HCT116 (cell line): Measurements from ENCODE around the gene FSD1. TPM values are rescaled to one million over a fixed set of nuclear protein-coding genes. Genes with fewer than 3 reads are reported as not detected.

Experiments
- ATAC-seq: fragments of 200-7000 bp; cut with Tn5 transposase; 2 replicates; pipeline ENCODE4 v1.9.1; 2020; ENCODE audit warnings: mild to moderate bottlenecking, moderate library complexity
- BruUV-seq: library from RNA; stranded (reverse); fragments of 400-500 nt; replicated peaks from 2 replicates; lab custom pipeline; 2021; lab: Mats Ljungman, UMichigan
- CTCF ChIA-PET: fragments of 300-600 bp; sonication (Branson Sonifier 250); formaldehyde crosslinking; loops from one replicate; lab custom pipeline; 2021; ENCODE audit warnings: antibody characterized with exemption; lab: Charles Lee
- POLR2A ChIA-PET: fragments of 300-600, 350-600 bp; sonication (Branson Sonifier 250); formaldehyde crosslinking; loops from one replicate; lab custom pipeline; 2021; ENCODE audit warnings: antibody characterized with exemption; lab: Charles Lee
- RAD21 ChIA-PET, 2 experiments: fragments of 300-600 bp; sonication (Branson Sonifier 250); formaldehyde crosslinking; loops; one replicate each; lab custom pipeline; 2023; ENCODE audit warnings: low total read pairs in 2 of 2; ENCODE audit not compliant: uncharacterized antibody in 2 of 2, unreplicated experiment in 2 of 2, low non-redundant PET in 1 of 2; lab: Charles Lee
- DNase-seq: peaks from one replicate; pipeline ENCODE4 v3.0.0-alpha.2; 2010; ENCODE audit warnings: low read depth, low spot score
- H2AFZ ChIP-seq: fragments of 200-600 bp; shearing (Covaris generic), sonication (generic); 2 replicates; pipeline ENCODE4 v1.6.1; 2017; ENCODE audit warnings: low read depth, mixed run types, mixed read lengths, antibody characterized with exemption, low read length; ENCODE audit not compliant: poor library complexity, severe bottlenecking
- H3K27ac ChIP-seq: 2 replicates; pipeline ENCODE4 v1.5.1; 2012; ENCODE audit warnings: low read depth, low read length
- H3K27me3 ChIP-seq: fragments of 200-600 bp; sonication (generic); 2 replicates; pipeline ENCODE4 v1.6.1; 2016; ENCODE audit warnings: mixed run types, low read length, mixed read lengths; ENCODE audit not compliant: insufficient read depth
- H3K36me3 ChIP-seq, 2 experiments: fragments of 200-500 bp in 1 of 2; fragments of 200-600 bp in 1 of 2; sonication (Bioruptor generic) in 1 of 2; sonication (generic) in 1 of 2; 2 replicates each; pipeline versions ENCODE4 v1.5.1 to v1.6.1; 2014 to 2016; ENCODE audit warnings: low read length in 2 of 2, inconsistent platforms in 1 of 2, mixed read lengths in 1 of 2, mixed run types in 1 of 2; ENCODE audit not compliant: insufficient read depth in 2 of 2, control insufficient read depth in 1 of 2
- H3K4me1 ChIP-seq, 2 experiments: fragments of 200-600 bp in 1 of 2; sonication (generic) in 1 of 2; 2 replicates each; pipeline versions ENCODE4 v1.5.1 to v1.6.1; 2012 to 2017; ENCODE audit warnings: low read length in 2 of 2, inconsistent platforms in 1 of 2, mild to moderate bottlenecking in 1 of 2, mixed read lengths in 1 of 2, mixed run types in 1 of 2, moderate library complexity in 1 of 2; ENCODE audit not compliant: insufficient read depth in 2 of 2, control insufficient read depth in 1 of 2
- H3K4me2 ChIP-seq: fragments of 200-600 bp; sonication (generic); 2 replicates; pipeline ENCODE4 v1.6.1; 2017; ENCODE audit warnings: mixed run types, low read length, mixed read lengths
- H3K4me3 ChIP-seq, 2 experiments: fragments of 200-600 bp in 1 of 2; sonication (generic) in 1 of 2; replicated peaks in 1 of 2; 2 replicates each; pipeline ENCODE4 v1.5.1; 2011 to 2016; ENCODE audit warnings: low read length in 2 of 2, control low read depth in 1 of 2, low read depth in 1 of 2, mild to moderate bottlenecking in 1 of 2, mixed read lengths in 1 of 2, mixed run types in 1 of 2
- H3K79me2 ChIP-seq: fragments of 200-600 bp; sonication (generic); 2 replicates; pipeline ENCODE4 v1.6.1; 2017; ENCODE audit warnings: mild to moderate bottlenecking, mixed run types, low read length, moderate library complexity, mixed read lengths; ENCODE audit not compliant: insufficient read depth
- H3K9ac ChIP-seq: fragments of 200-600 bp; sonication (generic); 2 replicates; pipeline ENCODE4 v1.6.1; 2016; ENCODE audit warnings: low read length, mixed read lengths
- H3K9me2 ChIP-seq: fragments of 200-600 bp; sonication (generic), shearing (Covaris generic); 2 replicates; pipeline ENCODE4 v1.6.1; 2017; ENCODE audit warnings: mixed run types, mild to moderate bottlenecking, moderate library complexity; ENCODE audit not compliant: insufficient read depth
- H3K9me3 ChIP-seq, 2 experiments: fragments of 200-500 bp in 1 of 2; fragments of 200-600 bp in 1 of 2; sonication (Bioruptor generic) in 1 of 2; sonication (generic) in 1 of 2; 2 replicates each; pipeline ENCODE4 v1.6.1; 2014 to 2017; ENCODE audit warnings: low read length in 2 of 2, mixed read lengths in 2 of 2, inconsistent platforms in 1 of 2, low read depth in 1 of 2, mild to moderate bottlenecking in 1 of 2, mixed run types in 1 of 2, moderate library complexity in 1 of 2; ENCODE audit not compliant: control insufficient read depth in 1 of 2, insufficient read depth in 1 of 2
- H4K20me1 ChIP-seq: fragments of 200-600 bp; sonication (generic), shearing (Covaris generic); 2 replicates; pipeline ENCODE4 v1.6.1; 2017; ENCODE audit warnings: mixed run types, mild to moderate bottlenecking, moderate library complexity; ENCODE audit not compliant: insufficient read depth
- CBX3 ChIP-seq: IDR thresholded peaks from 2 replicates; pipeline ENCODE4 v1.6.1; 2012; ENCODE audit warnings: low read depth
- EZH2 ChIP-seq: fragments of 200-600 bp; sonication (generic); IDR thresholded peaks from 2 replicates; pipeline ENCODE4 v1.6.1; 2017; ENCODE audit warnings: antibody characterized with exemption, mixed run types
- EZH2phosphoT487 ChIP-seq: fragments of 200-600 bp; IDR thresholded peaks from 2 replicates; pipeline ENCODE4 v1.6.1; 2018; ENCODE audit warnings: antibody characterized with exemption, borderline replicate concordance
- FOSL1 ChIP-seq: IDR thresholded peaks from 2 replicates; pipeline ENCODE4 v1.6.1; 2012; ENCODE audit warnings: low read depth
- JUND ChIP-seq: IDR thresholded peaks from 2 replicates; pipeline ENCODE4 v1.6.1; 2012
- POLR2AphosphoS5 ChIP-seq: IDR thresholded peaks from 2 replicates; pipeline ENCODE4 v1.6.1; 2011; ENCODE audit warnings: mild to moderate bottlenecking, low read depth, low read length, moderate library complexity
- RAD21 ChIP-seq: IDR thresholded peaks from 2 replicates; pipeline ENCODE4 v1.6.1; 2012; ENCODE audit warnings: low read depth, mild to moderate bottlenecking
- SIN3A ChIP-seq: IDR thresholded peaks from 2 replicates; pipeline ENCODE4 v1.6.1; 2012; ENCODE audit warnings: low read depth
- SP1 ChIP-seq: IDR thresholded peaks from 2 replicates; pipeline ENCODE4 v1.6.1; 2012; ENCODE audit warnings: low read depth
- SRF ChIP-seq: IDR thresholded peaks from 2 replicates; pipeline ENCODE4 v1.6.1; 2012; ENCODE audit warnings: low read depth
- ZBTB33 ChIP-seq: IDR thresholded peaks from 2 replicates; pipeline ENCODE4 v1.6.1; 2011; ENCODE audit warnings: mild to moderate bottlenecking, low read length, moderate library complexity; ENCODE audit not compliant: insufficient replicate concordance; ENCODE audit errors: extremely low read depth
- ZNF274 ChIP-seq: fragments of 200-500 bp; sonication (Bioruptor generic); IDR thresholded peaks from 2 replicates; pipeline ENCODE4 v1.6.1; 2014; ENCODE audit warnings: mild to moderate bottlenecking, low read depth, low read length, inconsistent platforms
- intact Hi-C: fragments of 100-400 bp; cut with micrococcal nuclease; formaldehyde crosslinking; loops from 2 replicates; pipeline ENCODE4 v1.10.0; 2022
- total RNA-seq: library from RNA; stranded (reverse); gene quantifications from one replicate; pipeline ENCODE4 v1.2.1, GENCODE V29; 2021; ENCODE audit not compliant: unreplicated experiment
- TF ChIP-seq, protein P1 (sequence below): IDR thresholded peaks from 2 replicates; pipeline ENCODE4 v1.6.1; 2012
- TF ChIP-seq, protein P2 (sequence below), 3 experiments: fragments of 200-600 bp in 1 of 3; sonication (generic) in 1 of 3; IDR thresholded peaks in 2 of 3; conservative IDR thresholded peaks in 1 of 3; 2 replicates each; pipeline ENCODE4 v1.5.1; 2012 to 2017; ENCODE audit warnings: low read depth in 2 of 3, low read length in 2 of 3, antibody characterized with exemption in 1 of 3, borderline replicate concordance in 1 of 3, control low read depth in 1 of 3, mild to moderate bottlenecking in 1 of 3, mixed read lengths in 1 of 3, mixed run types in 1 of 3, moderate library complexity in 1 of 3; ENCODE audit not compliant: insufficient read depth in 1 of 3

FSD1 gene
- total RNA-seq, 1 experiment from 2014 or later: 20.1 TPM

DNA sequence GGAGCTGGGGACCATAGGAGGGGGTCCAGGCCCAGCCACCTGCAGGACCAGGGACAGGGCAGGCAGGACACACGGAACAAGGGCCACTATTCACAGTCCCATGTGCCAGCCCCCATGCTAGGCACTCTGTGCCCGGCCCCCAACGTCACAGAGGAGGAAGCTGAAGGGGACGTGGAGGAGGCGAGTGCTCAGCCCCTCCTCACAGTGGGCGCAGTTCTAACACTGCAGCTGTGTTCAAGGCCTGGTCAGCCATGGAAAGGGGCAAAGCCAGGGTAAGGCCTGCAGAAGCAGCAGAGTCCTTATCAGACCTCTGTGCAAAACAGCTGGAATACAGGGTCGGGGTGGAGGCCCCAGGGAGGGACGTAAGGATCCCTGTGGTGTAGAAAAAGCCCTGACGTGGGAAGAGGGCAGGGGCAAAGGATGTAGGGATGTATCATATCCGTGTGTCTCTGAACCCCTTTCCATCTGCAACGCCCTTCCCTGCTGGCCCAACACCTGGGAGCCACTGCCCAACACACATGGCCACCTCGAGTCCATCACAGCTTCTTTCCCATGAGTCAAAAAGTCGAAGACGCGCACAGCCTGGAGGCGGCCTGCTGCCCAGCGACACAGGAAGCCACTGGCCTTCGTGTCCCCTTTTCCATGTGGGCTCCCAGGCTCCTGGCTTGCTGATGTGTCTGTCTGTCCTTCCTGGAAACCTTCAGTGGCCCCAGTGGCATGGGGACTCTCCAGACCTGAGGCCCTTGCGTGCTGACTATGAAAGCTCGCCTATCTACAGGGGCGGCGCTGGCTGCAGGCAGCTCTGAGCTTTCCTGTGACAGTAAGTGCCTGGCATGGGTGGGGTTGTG lies 68.0 kb downstream of the FSD1 start:
- peaks cover 92% of the 10 kb centered on the region for H3K79me2 ChIP-seq
- H3K9ac ChIP-seq: no peak overlapping the region
- intact Hi-C loops: no loop called here
- BruUV-seq: no TSS peak
- H2AFZ ChIP-seq: no peak overlapping the region
- TF ChIP-seq POLR2AphosphoS5: no peak
- no peak for TF ChIP-seq SIN3A
- no peak for TF ChIP-seq JUND
- TF ChIP-seq, protein P1, sequence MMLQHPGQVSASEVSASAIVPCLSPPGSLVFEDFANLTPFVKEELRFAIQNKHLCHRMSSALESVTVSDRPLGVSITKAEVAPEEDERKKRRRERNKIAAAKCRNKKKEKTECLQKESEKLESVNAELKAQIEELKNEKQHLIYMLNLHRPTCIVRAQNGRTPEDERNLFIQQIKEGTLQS: no peak
- no peak for TF ChIP-seq SP1
- no peak for TF ChIP-seq RAD21
- ChIA-PET RAD21 (no interaction called here), CTCF (no interaction called here), POLR2A (no interaction called here)
- no peak for ATAC-seq
- no peaks in the 10 kb centered on the region for H3K9me2 ChIP-seq
- H3K27ac ChIP-seq: no peak overlapping the region; the same call in 1 of the 2 replicates
- H3K27me3 ChIP-seq: no peaks in the 10 kb centered on the region
- DNase-seq: no peak
- H4K20me1 ChIP-seq: peaks cover 3% of the 10 kb centered on the region; the same call in 1 of the 2 replicates
- H3K9me3 ChIP-seq: no peaks in the 10 kb centered on the region
- no peak overlapping the region for H3K4me3 ChIP-seq
- H3K4me1 ChIP-seq: peaks cover 41 to 67% of the 10 kb centered on the region in 2 experiments
- no peaks in the 10 kb centered on the region for H3K36me3 ChIP-seq
- no peak overlapping the region for H3K4me2 ChIP-seq

DNA sequence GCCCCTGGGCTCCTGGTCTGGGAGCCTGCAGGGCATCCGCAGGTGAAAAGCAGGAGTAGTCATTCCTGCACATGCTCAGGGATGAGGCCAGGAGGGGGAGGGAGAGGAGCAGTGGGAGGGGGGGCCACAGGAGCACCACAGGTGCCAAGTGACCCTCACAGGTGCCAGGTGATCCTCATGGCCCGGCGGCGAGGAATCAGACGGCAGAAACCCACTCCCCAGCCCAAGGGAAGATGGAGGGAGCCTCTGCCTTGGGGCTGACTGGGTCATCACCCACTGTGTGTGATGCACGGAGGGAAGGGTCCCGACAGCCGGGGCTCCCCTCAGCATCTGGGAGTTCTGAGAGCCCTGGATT lies 68.6 kb downstream of the FSD1 start:
- CTCF ChIA-PET: no interaction called here
- H3K4me3 ChIP-seq: no peak overlapping the region
- no TSS peak for BruUV-seq
- ATAC-seq (no peak), DNase-seq (no peak)
- peaks cover 3% of the 10 kb centered on the region; the same call in 1 of the 2 replicates for H4K20me1 ChIP-seq
- H3K9ac ChIP-seq: 0 out of 2 replicates have a peak overlapping the region, but pooled peaks have one; percentile 77
- no peaks in the 10 kb centered on the region for H3K36me3 ChIP-seq
- RAD21 ChIA-PET: no interaction called here
- no peak overlapping the region; the same call in 1 of the 2 replicates for H3K27ac ChIP-seq
- no peak overlapping the region for H3K4me2 ChIP-seq
- H3K27me3 ChIP-seq: no peaks in the 10 kb centered on the region
- intact Hi-C loops: no loop called here
- peaks cover 92% of the 10 kb centered on the region for H3K79me2 ChIP-seq
- no peaks in the 10 kb centered on the region for H3K9me2 ChIP-seq
- H2AFZ ChIP-seq: no peak overlapping the region
- peaks cover 47 to 73% of the 10 kb centered on the region in 2 experiments for H3K4me1 ChIP-seq
- TF ChIP-seq FOSL1 (no peak), EZH2 (no peak), SRF (no peak), EZH2phosphoT487 (no peak), ZBTB33 (no peak), JUND (no peak), SIN3A (no peak), ZNF274 (no peak), SP1 (no peak), CBX3 (no peak)
- TF ChIP-seq, protein P2, sequence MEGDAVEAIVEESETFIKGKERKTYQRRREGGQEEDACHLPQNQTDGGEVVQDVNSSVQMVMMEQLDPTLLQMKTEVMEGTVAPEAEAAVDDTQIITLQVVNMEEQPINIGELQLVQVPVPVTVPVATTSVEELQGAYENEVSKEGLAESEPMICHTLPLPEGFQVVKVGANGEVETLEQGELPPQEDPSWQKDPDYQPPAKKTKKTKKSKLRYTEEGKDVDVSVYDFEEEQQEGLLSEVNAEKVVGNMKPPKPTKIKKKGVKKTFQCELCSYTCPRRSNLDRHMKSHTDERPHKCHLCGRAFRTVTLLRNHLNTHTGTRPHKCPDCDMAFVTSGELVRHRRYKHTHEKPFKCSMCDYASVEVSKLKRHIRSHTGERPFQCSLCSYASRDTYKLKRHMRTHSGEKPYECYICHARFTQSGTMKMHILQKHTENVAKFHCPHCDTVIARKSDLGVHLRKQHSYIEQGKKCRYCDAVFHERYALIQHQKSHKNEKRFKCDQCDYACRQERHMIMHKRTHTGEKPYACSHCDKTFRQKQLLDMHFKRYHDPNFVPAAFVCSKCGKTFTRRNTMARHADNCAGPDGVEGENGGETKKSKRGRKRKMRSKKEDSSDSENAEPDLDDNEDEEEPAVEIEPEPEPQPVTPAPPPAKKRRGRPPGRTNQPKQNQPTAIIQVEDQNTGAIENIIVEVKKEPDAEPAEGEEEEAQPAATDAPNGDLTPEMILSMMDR (IDR thresholded peaks at IDR 0.05 in 2 of 3, conservative IDR thresholded peaks at IDR 0.05 in 1 of 3; ENCODE audit: borderline replicate concordance in 1 of 3, insufficient read depth in 1 of 3, low read depth in 2 of 3, low read length in 2 of 3): no peak
- POLR2A ChIA-PET: no interaction called here
- H3K9me3 ChIP-seq: no peaks in the 10 kb centered on the region
